CD4-positive, CD25-positive, alpha-beta regulatory T cell (primary cell): ENCODE measurements around the gene MFN2. TPM values are rescaled to one million over a fixed set of nuclear protein-coding genes. Genes with fewer than 3 reads are reported as not detected.

Experiments
- ATAC-seq, 2 donors: fragments of 150-1000 bp; cut with Tn5 transposase; one replicate each; pipeline ENCODE4 v1.10.0; 2021; ENCODE audit warnings: low read depth in 2 of 2, moderate number of reproducible peaks in 2 of 2, moderate library complexity in 1 of 2
- DNase-seq, 3 donors: peaks; one replicate each; pipeline versions ENCODE4 v3.0.0 to v3.0.0-alpha.2; 2012 to 2022; ENCODE audit warnings: mixed read lengths in 1 of 3
- H3K27ac ChIP-seq: one replicate; pipeline ENCODE4 v1.7.0; 2013; ENCODE audit warnings: mild to moderate bottlenecking, low read length; ENCODE audit not compliant: insufficient read depth, poor library complexity, severe bottlenecking
- H3K27me3 ChIP-seq: one replicate; pipeline ENCODE4 v1.7.0; 2013; ENCODE audit warnings: low read length; ENCODE audit not compliant: control insufficient read depth, insufficient read depth
- H3K36me3 ChIP-seq: one replicate; pipeline ENCODE4 v1.7.0; 2013; ENCODE audit warnings: mild to moderate bottlenecking, low read length, moderate library complexity; ENCODE audit not compliant: control insufficient read depth, insufficient read depth
- H3K4me1 ChIP-seq: 2 replicates; pipeline ENCODE4 v1.7.0; 2013; ENCODE audit warnings: mild to moderate bottlenecking, low read length; ENCODE audit not compliant: insufficient read depth, control insufficient read depth, poor library complexity, severe bottlenecking
- H3K4me3 ChIP-seq: one replicate; pipeline ENCODE4 v1.7.0; 2013; ENCODE audit warnings: low read depth, mild to moderate bottlenecking, low read length, moderate library complexity
- H3K9me3 ChIP-seq, 2 experiments: 1 replicate in 1 of 2; 2 replicates in 1 of 2; pipeline ENCODE4 v1.7.0; 2013; ENCODE audit warnings: low read length in 2 of 2, mild to moderate bottlenecking in 1 of 2, moderate library complexity in 1 of 2; ENCODE audit not compliant: control insufficient read depth in 2 of 2
- H3K27ac Mint-ChIP-seq, 3 donors: one replicate each; pipeline ENCODE4 v1.8.0; 2020 to 2022; ENCODE audit warnings: mild to moderate bottlenecking in 3 of 3, mixed read lengths in 3 of 3, moderate library complexity in 2 of 3
- H3K27me3 Mint-ChIP-seq: one replicate; pipeline ENCODE4 v1.8.0; 2022; ENCODE audit warnings: mild to moderate bottlenecking, mixed read lengths
- H3K36me3 Mint-ChIP-seq: one replicate; pipeline ENCODE4 v1.8.0; 2020; ENCODE audit warnings: mixed read lengths
- H3K4me1 Mint-ChIP-seq, 4 donors: one replicate each; pipeline ENCODE4 v1.8.0; 2020 to 2022; ENCODE audit warnings: mixed read lengths in 4 of 4, mild to moderate bottlenecking in 1 of 4
- H3K4me3 Mint-ChIP-seq, 4 donors: one replicate each; pipeline ENCODE4 v1.8.0; 2020 to 2022; ENCODE audit warnings: mild to moderate bottlenecking in 4 of 4, mixed read lengths in 4 of 4, moderate library complexity in 3 of 4
- H3K9me3 Mint-ChIP-seq, 7 donors: one replicate each; pipeline ENCODE4 v1.8.0; 2020 to 2022; ENCODE audit warnings: mixed read lengths in 7 of 7, mild to moderate bottlenecking in 3 of 7, moderate library complexity in 2 of 7
- polyA plus RNA-seq, 4 donors: library from polyadenylated mRNA; unstranded; fragments of 300-500 nt; fragmentation: Illumina TruSeq; gene quantifications; one replicate each; pipeline ENCODE4 v1.2.3, GENCODE V29; 2021
- total RNA-seq: library from RNA; stranded (reverse); gene quantifications from one replicate; pipeline ENCODE4 v1.2.3, GENCODE V29; 2022

Gene MFN2
- total and polyA plus RNA-seq, 5 donors from 2014 or later = 30.0 to 39.1 (median 36.1) TPM

- DNase-seq (peak in 1 of 3 donors; percentile 25), ATAC-seq (no peak)
- H3K27ac Mint-ChIP-seq = no peak overlapping the region
- no peaks in the 10 kb centered on the region for H3K36me3 Mint-ChIP-seq
- no peaks in the 10 kb centered on the region for H3K4me1 Mint-ChIP-seq
- H3K9me3 ChIP-seq = no peaks in the 10 kb centered on the region
- H3K4me3 Mint-ChIP-seq = no peak overlapping the region
- no peaks in the 10 kb centered on the region for H3K27me3 Mint-ChIP-seq
- H3K36me3 ChIP-seq = no peaks in the 10 kb centered on the region
- H3K27ac ChIP-seq = no peak overlapping the region
- H3K9me3 Mint-ChIP-seq = no peaks in the 10 kb centered on the region
- H3K4me1 ChIP-seq = no peaks in the 10 kb centered on the region
- H3K27me3 ChIP-seq = no peaks in the 10 kb centered on the region
- H3K4me3 ChIP-seq = no peak overlapping the region
These were observed 31.3 kb upstream of the MFN2 start for GRCh38 chr1:11948822-11949458.

GRCh38 chr1:11951901-11952300 is 28.3 kb upstream of the MFN2 start:
- no peaks in the 10 kb centered on the region for H3K4me1 Mint-ChIP-seq
- no peaks in the 10 kb centered on the region for H3K27me3 ChIP-seq
- H3K4me1 ChIP-seq = no peaks in the 10 kb centered on the region
- H3K36me3 ChIP-seq = no peaks in the 10 kb centered on the region
- H3K9me3 ChIP-seq = no peaks in the 10 kb centered on the region
- no peaks in the 10 kb centered on the region for H3K27me3 Mint-ChIP-seq
- H3K27ac ChIP-seq = no peak overlapping the region
- no peak overlapping the region for H3K4me3 ChIP-seq
- DNase-seq (no peak), ATAC-seq (no peak)
- no peak overlapping the region for H3K27ac Mint-ChIP-seq
- H3K4me3 Mint-ChIP-seq = no peak overlapping the region
- no peaks in the 10 kb centered on the region for H3K9me3 Mint-ChIP-seq
- no peaks in the 10 kb centered on the region for H3K36me3 Mint-ChIP-seq

DNA sequence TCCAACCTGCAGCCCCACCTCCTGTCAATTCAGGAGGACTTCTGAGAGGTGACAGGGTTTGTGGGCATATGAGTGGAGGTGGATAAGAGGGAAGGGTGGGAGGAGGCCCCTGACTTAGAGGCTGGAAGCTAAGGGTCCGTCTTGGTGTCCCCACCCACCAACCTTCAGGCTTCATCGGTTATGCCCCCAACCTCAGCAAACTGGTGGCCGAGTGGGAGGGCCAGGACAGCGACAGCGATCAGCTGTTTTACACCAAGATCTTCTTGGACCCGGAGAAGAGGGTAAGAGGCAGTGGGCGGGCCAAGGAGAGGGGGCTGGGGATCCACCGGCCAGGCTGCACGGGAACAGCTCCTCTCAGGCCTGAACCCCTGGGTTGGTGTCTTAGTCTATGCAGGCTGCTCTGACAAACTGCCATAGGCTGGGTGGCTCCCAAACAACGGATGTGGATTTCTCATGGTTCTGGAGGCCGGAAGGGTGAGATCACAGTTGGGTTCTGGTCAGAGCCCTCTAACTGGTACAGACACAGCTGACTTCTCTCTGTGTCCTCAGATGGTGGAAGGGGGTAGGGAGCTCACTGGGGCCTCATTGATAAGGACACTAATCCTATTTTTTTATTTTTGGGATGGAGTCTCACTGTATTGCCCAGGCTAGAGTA is 27.7 kb upstream of the MFN2 start:
- Mint-ChIP-seq H3K27me3 (no peaks in the 10 kb centered on the region), H3K4me3 (no peak overlapping the region), H3K36me3 (peaks cover 5% of the 10 kb centered on the region), H3K27ac (no peak overlapping the region), H3K9me3 (no peaks in the 10 kb centered on the region), H3K4me1 (no peaks in the 10 kb centered on the region)
- ATAC-seq = no peak
- DNase-seq = no peak
- H3K9me3 ChIP-seq = no peaks in the 10 kb centered on the region
- H3K4me3 ChIP-seq = no peak overlapping the region
- H3K27me3 ChIP-seq = no peaks in the 10 kb centered on the region
- H3K36me3 ChIP-seq = no peaks in the 10 kb centered on the region
- no peak overlapping the region for H3K27ac ChIP-seq
- H3K4me1 ChIP-seq = no peaks in the 10 kb centered on the region

- H3K27ac ChIP-seq = no peak overlapping the region
- H3K27me3 ChIP-seq = no peaks in the 10 kb centered on the region
- H3K36me3 ChIP-seq = no peaks in the 10 kb centered on the region
- no peaks in the 10 kb centered on the region for H3K4me1 ChIP-seq
- no peaks in the 10 kb centered on the region for H3K4me1 Mint-ChIP-seq
- H3K9me3 Mint-ChIP-seq = peaks cover 0 to 2% (median 0%) of the 10 kb centered on the region in 7 donors
- H3K9me3 ChIP-seq = no peaks in the 10 kb centered on the region
- no peaks in the 10 kb centered on the region for H3K27me3 Mint-ChIP-seq
- H3K36me3 Mint-ChIP-seq = peaks cover 7% of the 10 kb centered on the region
- DNase-seq = no peak
- H3K27ac Mint-ChIP-seq = no peak overlapping the region
- ATAC-seq = no peak
- H3K4me3 ChIP-seq = no peak overlapping the region
- H3K4me3 Mint-ChIP-seq = no peak overlapping the region
These were observed 25.0 kb upstream of the MFN2 start for GRCh38 chr1:11955221-11955620.

DNA sequence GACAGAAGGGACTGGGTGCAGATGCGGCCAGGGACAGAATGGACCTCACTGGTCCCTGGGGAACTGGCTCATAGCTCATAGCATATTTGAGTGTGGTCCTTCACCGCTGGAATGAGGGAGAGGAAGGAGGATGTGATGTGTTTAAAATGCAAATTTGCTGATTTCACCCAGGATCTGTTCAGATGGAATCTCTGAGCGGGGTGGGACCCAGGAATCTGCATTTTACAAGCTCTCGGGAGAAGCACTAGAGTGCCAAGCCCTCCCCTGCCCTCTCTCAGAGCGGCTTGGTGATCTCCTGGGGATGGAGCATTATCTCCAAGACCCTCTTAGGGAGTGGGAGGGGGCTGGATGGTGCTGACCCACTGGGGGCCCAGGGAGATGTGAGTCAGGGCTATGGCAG is 22.8 kb upstream of the MFN2 start:
- DNase-seq = no peak
- peak overlapping the region in 1 of 3 donors; percentile 59 for H3K27ac Mint-ChIP-seq
- Histone ChIP-seq H3K4me3 (no peak overlapping the region), H3K27me3 (no peaks in the 10 kb centered on the region), H3K9me3 (no peaks in the 10 kb centered on the region), H3K36me3 (no peaks in the 10 kb centered on the region), H3K4me1 (no peaks in the 10 kb centered on the region), H3K27ac (no peak overlapping the region)
- no peak for ATAC-seq
- no peaks in the 10 kb centered on the region for H3K4me1 Mint-ChIP-seq
- no peak overlapping the region for H3K4me3 Mint-ChIP-seq
- H3K36me3 Mint-ChIP-seq = peaks cover 8% of the 10 kb centered on the region
- no peaks in the 10 kb centered on the region for H3K27me3 Mint-ChIP-seq
- peaks cover 0 to 2% (median 0%) of the 10 kb centered on the region in 7 donors for H3K9me3 Mint-ChIP-seq

DNA sequence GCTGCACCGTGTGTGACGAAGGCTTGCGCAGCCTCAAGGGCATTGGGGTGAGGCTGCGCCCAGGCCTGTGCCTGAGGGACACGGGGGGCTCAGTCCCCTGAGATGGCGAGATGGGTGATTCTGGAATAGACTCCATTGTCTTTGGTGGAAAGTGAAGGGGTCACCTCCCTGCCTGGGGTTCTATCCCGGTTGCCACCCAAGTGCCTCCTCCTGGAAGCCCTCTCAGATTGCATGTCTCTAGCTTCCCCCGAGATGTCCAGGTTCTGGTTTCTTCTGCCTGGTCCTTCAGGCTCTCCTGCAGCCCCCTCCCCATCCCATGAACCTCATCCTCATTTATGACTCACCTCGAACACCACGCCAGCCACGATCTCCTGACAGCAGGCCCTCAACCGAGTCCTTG is 22.3 kb upstream of the MFN2 start:
- no peak overlapping the region for H3K4me3 ChIP-seq
- no peaks in the 10 kb centered on the region for H3K36me3 ChIP-seq
- H3K4me1 ChIP-seq = no peaks in the 10 kb centered on the region
- DNase-seq = no peak
- H3K27ac ChIP-seq = no peak overlapping the region
- no peaks in the 10 kb centered on the region for H3K27me3 Mint-ChIP-seq
- H3K36me3 Mint-ChIP-seq = peaks cover 8% of the 10 kb centered on the region
- H3K9me3 ChIP-seq = no peaks in the 10 kb centered on the region
- H3K27ac Mint-ChIP-seq = no peak overlapping the region
- ATAC-seq = no peak
- H3K9me3 Mint-ChIP-seq = peaks cover 0 to 2% (median 0%) of the 10 kb centered on the region in 7 donors
- no peaks in the 10 kb centered on the region for H3K27me3 ChIP-seq
- no peaks in the 10 kb centered on the region for H3K4me1 Mint-ChIP-seq
- H3K4me3 Mint-ChIP-seq = no peak overlapping the region

DNA sequence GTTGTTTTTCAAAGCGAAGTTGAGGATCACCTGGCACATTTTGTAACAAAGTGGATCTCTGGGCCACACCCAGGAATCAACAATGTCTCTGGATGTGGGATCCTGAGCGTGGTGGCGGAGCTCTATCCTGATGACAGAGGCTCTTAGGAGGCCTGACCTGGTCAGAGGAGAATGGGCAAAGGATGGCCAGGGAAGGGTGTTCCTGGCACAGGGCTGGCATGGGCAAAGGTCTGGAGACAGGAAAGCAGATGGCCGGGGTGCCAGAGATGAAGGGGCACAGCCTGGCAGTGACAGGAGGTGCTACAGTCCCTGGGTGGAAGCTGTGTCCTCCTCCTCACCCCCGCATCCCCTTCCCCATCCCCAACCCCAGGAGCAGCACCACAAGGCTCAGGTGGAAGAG is 20.0 kb upstream of the MFN2 start:
- ATAC-seq = no peak

DNA sequence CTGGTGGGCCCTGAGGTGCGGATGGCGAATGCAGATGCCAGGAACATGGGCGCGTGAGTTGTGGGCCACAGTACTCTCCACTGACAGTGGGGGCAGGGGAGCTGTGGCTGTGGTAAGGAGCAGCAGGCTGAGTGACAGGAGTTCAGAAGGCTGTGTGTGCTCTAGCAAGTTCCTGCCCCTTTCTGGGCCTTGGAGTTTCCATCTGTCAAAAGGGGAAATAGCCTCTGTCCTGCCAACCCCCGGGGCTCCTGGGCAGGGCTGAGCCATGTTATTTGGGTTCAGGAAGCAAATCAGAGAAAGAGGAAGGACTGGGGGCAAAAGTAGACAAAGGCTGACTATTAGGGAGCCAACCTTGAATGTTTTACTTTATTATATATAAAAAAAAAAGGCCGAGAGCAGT is 19.5 kb upstream of the MFN2 start:
- Histone ChIP-seq H3K27ac (no peak overlapping the region), H3K9me3 (no peaks in the 10 kb centered on the region), H3K36me3 (no peaks in the 10 kb centered on the region), H3K27me3 (no peaks in the 10 kb centered on the region), H3K4me3 (no peak overlapping the region), H3K4me1 (no peaks in the 10 kb centered on the region)
- Mint-ChIP-seq H3K4me1 (no peaks in the 10 kb centered on the region), H3K27ac (no peak overlapping the region), H3K9me3 (peaks cover 0 to 2% (median 0%) of the 10 kb centered on the region in 7 donors), H3K4me3 (no peak overlapping the region), H3K36me3 (peaks cover 11% of the 10 kb centered on the region), H3K27me3 (no peaks in the 10 kb centered on the region)
- DNase-seq (no peak), ATAC-seq (no peak)

More for the DNA sequence above, 20.0 kb upstream of the MFN2 start:
- DNase-seq = no peak
- Histone ChIP-seq H3K27ac (no peak overlapping the region), H3K36me3 (no peaks in the 10 kb centered on the region), H3K4me1 (no peaks in the 10 kb centered on the region), H3K27me3 (no peaks in the 10 kb centered on the region), H3K4me3 (no peak overlapping the region), H3K9me3 (no peaks in the 10 kb centered on the region)
- H3K27ac Mint-ChIP-seq = no peak overlapping the region
- no peaks in the 10 kb centered on the region for H3K4me1 Mint-ChIP-seq
- H3K9me3 Mint-ChIP-seq = peaks cover 0 to 2% (median 0%) of the 10 kb centered on the region in 7 donors
- peaks cover 11% of the 10 kb centered on the region for H3K36me3 Mint-ChIP-seq
- no peaks in the 10 kb centered on the region for H3K27me3 Mint-ChIP-seq
- no peak overlapping the region for H3K4me3 Mint-ChIP-seq
